Measurements from ENCODE around the gene MYO6.

Gene MYO6

GRCh38 chr6:75863784-75864183 lies 114.7 kb downstream of the MYO6 start:
- TF ChIP-seq CTCF (IDR thresholded peaks at IDR 0.05; ENCODE audit: unreplicated experiment in 3 of 3), result no peak
- no peak overlapping the region for H3K27ac Mint-ChIP-seq

GRCh38 chr6:75864446-75864845 lies 115.4 kb downstream of the MYO6 start:
- Mint-ChIP-seq H3K4me3 (no peak overlapping the region), H3K27ac (no peak overlapping the region), H3K27me3 (ENCODE audit: low read depth) (no peaks in the 10 kb centered on the region), H3K4me1 (no peaks in the 10 kb centered on the region), H3K36me3 (ENCODE audit: low read depth) (peaks cover 16% of the 10 kb centered on the region), H3K9me3 (no peaks in the 10 kb centered on the region)
- TF ChIP-seq CTCF (IDR thresholded peaks at IDR 0.05; ENCODE audit: unreplicated experiment in 3 of 3), result no peak

More at GRCh38 chr6:75863784-75864183, 114.7 kb downstream of the MYO6 start:
- Mint-ChIP-seq H3K9me3 (no peaks in the 10 kb centered on the region), H3K27me3 (ENCODE audit: low read depth) (no peaks in the 10 kb centered on the region), H3K4me1 (no peaks in the 10 kb centered on the region), H3K36me3 (ENCODE audit: low read depth) (peaks cover 16% of the 10 kb centered on the region), H3K4me3 (no peak overlapping the region)

- no peaks in the 10 kb centered on the region for H3K4me1 Mint-ChIP-seq
Observed at GRCh38 chr6:75870389-75870788, 121.3 kb downstream of the MYO6 start.

GRCh38 chr6:75874224-75874623 lies 125.2 kb downstream of the MYO6 start:
- no peaks in the 10 kb centered on the region for H3K4me1 Mint-ChIP-seq
- peak overlapping the region in 1 of 3 experiments; percentile 14 for H3K27ac Mint-ChIP-seq
- H3K36me3 Mint-ChIP-seq (ENCODE audit: low read depth), result peaks cover 19% of the 10 kb centered on the region
- no peak overlapping the region for H3K4me3 Mint-ChIP-seq
- no peaks in the 10 kb centered on the region for H3K9me3 Mint-ChIP-seq
- no peak for TF ChIP-seq CTCF (IDR thresholded peaks at IDR 0.05; ENCODE audit: unreplicated experiment in 3 of 3)
- H3K27me3 Mint-ChIP-seq (ENCODE audit: low read depth), result no peaks in the 10 kb centered on the region

More at GRCh38 chr6:75870389-75870788, 121.3 kb downstream of the MYO6 start:
- no peak overlapping the region for H3K4me3 Mint-ChIP-seq
- peaks cover 26% of the 10 kb centered on the region for H3K36me3 Mint-ChIP-seq (ENCODE audit: low read depth)
- TF ChIP-seq CTCF (IDR thresholded peaks at IDR 0.05; ENCODE audit: unreplicated experiment in 3 of 3), result no peak
- no peaks in the 10 kb centered on the region for H3K27me3 Mint-ChIP-seq (ENCODE audit: low read depth)
- no peaks in the 10 kb centered on the region for H3K9me3 Mint-ChIP-seq
- no peak overlapping the region for H3K27ac Mint-ChIP-seq

- Mint-ChIP-seq H3K4me3 (no peak overlapping the region), H3K36me3 (ENCODE audit: low read depth) (peaks cover 15% of the 10 kb centered on the region), H3K9me3 (no peaks in the 10 kb centered on the region), H3K27ac (no peak overlapping the region), H3K27me3 (ENCODE audit: low read depth) (no peaks in the 10 kb centered on the region), H3K4me1 (no peaks in the 10 kb centered on the region)
- no peak for TF ChIP-seq CTCF (IDR thresholded peaks at IDR 0.05; ENCODE audit: unreplicated experiment in 3 of 3)
Observed at GRCh38 chr6:75876152-75876551, 127.1 kb downstream of the MYO6 start.

GRCh38 chr6:75880305-75880704 lies 131.3 kb downstream of the MYO6 start:
- no peaks in the 10 kb centered on the region for H3K9me3 Mint-ChIP-seq
- peaks cover 12% of the 10 kb centered on the region for H3K36me3 Mint-ChIP-seq (ENCODE audit: low read depth)
- no peaks in the 10 kb centered on the region for H3K27me3 Mint-ChIP-seq (ENCODE audit: low read depth)

More at GRCh38 chr6:75880305-75880704, 131.3 kb downstream of the MYO6 start:
- no peak for TF ChIP-seq CTCF (IDR thresholded peaks at IDR 0.05; ENCODE audit: unreplicated experiment in 3 of 3)
- Mint-ChIP-seq H3K4me3 (no peak overlapping the region), H3K4me1 (no peaks in the 10 kb centered on the region), H3K27ac (no peak overlapping the region)

All from nephron (organoid).